ENCODE data around the gene HCST.

HCST gene

DNA sequence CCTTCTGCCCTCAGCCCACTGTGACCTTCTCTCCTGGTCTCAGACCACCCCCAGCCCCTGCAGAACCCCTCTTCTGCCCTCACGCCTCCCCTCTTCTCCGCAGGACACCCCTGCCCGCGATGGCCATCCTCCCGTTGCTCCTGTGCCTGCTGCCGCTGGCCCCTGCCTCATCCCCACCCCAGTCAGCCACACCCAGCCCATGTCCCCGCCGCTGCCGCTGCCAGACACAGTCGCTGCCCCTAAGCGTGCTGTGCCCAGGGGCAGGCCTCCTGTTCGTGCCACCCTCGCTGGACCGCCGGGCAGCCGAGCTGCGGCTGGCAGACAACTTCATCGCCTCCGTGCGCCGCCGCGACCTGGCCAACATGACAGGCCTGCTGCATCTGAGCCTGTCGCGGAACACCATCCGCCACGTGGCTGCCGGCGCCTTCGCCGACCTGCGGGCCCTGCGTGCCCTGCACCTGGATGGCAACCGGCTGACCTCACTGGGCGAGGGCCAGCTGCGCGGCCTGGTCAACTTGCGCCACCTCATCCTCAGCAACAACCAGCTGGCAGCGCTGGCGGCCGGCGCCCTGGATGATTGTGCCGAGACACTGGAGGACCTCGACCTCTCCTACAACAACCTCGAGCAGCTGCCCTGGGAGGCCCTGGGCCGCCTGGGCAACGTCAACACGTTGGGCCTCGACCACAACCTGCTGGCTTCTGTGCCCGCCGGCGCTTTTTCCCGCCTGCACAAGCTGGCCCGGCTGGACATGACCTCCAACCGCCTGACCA is 37.2 kb downstream of the HCST start:
- no peak for FAIRE-seq

DNA sequence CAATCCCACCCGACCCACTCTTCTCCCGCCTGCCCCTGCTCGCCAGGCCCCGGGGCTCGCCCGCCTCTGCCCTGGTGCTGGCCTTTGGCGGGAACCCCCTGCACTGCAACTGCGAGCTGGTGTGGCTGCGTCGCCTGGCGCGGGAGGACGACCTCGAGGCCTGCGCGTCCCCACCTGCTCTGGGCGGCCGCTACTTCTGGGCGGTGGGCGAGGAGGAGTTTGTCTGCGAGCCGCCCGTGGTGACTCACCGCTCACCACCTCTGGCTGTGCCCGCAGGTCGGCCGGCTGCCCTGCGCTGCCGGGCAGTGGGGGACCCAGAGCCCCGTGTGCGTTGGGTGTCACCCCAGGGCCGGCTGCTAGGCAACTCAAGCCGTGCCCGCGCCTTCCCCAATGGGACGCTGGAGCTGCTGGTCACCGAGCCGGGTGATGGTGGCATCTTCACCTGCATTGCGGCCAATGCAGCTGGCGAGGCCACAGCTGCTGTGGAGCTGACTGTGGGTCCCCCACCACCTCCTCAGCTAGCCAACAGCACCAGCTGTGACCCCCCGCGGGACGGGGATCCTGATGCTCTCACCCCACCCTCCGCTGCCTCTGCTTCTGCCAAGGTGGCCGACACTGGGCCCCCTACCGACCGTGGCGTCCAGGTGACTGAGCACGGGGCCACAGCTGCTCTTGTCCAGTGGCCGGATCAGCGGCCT is 37.9 kb downstream of the HCST start:
- no peak for FAIRE-seq

DNA sequence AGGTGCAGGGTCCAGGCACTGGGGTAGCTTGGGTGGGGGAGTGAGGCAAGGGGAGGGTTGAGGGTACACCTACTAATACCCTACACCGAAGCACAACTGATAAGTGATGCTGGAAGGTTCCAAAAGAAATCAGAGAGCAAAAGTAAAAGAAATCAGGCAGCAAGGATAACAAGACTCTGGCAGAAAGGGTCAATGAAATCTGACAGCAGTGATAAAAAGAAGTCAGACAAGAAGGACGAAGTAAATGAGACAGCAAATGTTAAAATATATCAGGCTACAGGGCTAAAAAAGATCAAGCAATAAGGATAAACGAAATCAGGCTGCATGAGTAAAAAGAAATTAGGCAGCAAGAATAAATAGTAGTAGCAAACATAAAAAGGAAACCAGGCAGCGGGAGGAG is 38.5 kb downstream of the HCST start:
- FAIRE-seq = no peak

DNA sequence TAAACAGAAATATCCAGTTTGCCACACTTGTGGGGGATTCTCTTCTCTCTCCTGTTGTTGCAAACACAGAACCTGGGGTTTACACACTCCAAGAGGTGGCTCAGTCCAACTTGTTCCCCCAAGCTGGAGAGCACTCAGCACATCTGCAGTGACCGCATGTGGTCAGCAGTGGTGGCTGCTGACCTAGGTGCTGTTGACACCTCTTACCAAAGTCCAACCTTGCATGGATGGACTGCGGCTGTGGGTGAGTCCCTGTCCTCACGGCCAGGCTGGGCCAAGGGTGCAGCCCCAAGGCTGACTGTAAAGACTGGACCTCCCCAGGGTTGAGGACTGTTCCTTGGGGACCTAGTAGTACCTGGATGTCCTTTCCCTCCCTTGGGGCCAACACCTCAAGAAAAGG is 39.9 kb downstream of the HCST start:
- no peak for FAIRE-seq

DNA sequence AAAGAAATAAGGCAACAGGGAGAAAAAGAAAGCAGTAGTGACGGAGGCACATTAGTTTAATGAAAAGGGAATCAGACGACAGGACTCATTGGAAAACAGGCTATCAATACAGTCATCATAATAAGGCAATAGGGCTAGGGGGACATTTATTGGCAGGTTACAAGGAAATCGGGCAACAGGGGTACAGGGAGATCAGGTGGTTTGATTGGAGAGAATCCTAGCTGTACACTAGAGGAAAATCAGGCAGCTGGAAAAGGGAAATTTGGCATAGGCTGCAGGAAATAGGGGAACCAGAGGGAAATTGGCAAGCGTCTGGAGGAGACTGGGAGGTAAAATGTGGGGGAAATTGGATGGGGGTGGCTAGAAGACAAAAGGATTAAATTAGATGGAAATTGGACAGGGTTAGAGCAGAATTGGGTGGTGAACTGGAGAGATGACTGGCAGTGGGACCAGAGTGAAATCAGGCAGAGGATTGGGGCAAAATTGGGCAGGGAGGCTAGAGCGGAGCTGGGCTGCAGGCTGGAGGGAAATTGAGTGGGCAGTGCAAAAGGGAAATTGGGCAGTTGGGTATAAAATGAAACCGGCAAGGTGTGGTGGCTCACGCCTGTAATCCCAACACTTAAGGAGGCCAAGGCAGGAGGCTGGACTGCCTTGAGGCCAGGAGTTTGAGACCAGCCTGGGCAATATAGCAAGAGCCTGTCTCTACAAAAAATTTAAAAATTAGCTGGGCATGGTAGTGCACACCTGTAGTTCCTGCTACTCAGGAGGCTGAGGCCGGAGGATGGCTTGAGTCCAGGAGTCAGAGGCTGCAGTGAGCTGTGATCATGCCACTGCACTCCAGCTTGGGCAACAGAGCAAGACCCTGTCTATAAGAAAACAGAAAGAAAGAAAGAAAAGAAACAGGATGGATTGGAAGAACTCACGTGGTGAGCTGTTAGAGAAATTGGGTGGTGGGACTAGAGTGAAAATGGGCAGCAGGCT is 41.3 kb downstream of the HCST start:
- FAIRE-seq = no peak

DNA sequence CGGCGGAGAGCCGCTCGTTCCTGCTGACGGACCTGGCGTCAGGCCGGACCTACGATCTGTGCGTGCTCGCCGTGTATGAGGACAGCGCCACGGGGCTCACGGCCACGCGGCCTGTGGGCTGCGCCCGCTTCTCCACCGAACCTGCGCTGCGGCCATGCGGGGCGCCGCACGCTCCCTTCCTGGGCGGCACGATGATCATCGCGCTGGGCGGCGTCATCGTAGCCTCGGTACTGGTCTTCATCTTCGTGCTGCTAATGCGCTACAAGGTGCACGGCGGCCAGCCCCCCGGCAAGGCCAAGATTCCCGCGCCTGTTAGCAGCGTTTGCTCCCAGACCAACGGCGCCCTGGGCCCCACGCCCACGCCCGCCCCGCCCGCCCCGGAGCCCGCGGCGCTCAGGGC is 42.2 kb downstream of the HCST start:
- no peak for FAIRE-seq

DNA sequence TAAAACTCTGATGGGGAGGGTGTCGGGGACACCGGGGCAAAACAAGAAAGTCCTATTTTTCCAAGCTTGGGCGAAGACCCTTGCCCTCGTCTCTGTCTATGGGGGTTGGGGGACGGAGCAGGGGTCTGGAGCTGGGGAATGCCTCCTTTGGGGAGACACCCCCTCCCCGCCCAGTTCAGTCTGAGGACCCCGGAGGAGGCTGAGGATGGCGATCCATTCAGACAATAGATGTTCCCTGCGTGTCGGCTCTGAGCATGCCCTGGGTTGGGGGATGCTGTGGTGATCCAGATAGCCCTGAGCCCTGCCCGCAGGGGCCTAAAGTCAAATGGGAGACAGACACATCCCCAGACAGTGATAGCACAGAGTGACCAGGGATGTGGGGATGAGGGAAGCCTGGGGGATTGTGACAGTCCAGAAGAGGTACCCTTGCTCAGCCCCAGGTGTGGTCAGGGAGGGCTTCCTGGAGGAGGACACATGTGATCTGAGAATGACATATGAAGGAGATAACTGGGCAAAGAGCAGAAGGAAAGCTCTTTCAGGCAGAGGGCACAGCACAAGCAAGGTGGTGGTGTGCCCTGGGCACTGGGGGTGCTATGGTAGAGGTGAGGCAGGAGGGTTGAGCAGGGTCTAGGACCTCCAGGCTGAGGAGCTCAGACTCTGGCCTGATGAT is 42.9 kb downstream of the HCST start:
- FAIRE-seq = no peak

DNA sequence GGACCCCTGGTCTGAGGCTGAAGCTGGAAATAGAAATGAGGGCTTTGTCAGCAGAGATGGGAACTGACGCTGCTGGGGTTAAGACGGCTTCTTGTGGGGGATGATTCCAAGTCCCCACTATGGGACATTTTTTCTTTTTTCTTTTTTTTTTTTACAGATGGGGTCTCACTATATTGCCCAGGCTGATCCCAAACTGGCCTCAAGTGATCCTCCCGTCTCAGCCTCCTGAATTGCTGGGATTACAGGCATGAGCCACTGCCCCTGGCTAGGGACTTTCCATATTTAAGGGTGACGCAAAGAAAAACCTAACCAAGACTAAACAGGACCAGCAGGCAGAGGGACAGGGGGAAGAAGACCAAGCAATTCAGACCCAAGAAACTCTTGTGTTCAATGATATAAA is 43.9 kb downstream of the HCST start:
- FAIRE-seq = no peak

DNA sequence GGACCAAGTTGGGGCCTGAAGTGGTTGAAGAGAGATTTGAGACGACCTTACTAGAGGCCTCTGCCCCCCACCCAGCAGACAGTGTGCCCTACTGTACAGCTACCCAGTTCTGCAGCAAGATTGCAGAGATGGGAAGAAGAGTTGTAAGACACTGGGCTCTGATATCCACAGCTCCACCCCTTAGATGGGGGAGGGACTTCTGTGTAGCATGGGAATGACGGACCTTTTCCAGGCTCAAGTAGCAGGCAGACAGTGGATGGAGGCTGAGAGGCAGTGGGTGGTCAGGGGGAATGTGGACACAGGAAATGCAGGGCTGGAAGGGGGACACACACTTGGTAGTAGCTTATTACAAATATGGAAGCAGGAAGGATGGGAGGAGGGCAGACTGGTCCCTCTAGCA is 46.8 kb downstream of the HCST start:
- no peak for FAIRE-seq
